Fibroblast of lung (primary cell): ENCODE data around the gene JPT1. TPM values are rescaled to one million over a fixed set of nuclear protein-coding genes. Genes with fewer than 3 reads are reported as not detected.
A peak's percentile ranks its signal among the peaks of the same experiment; 100 is the strongest.

Experiments used
- DNase-seq, 2 donors: peaks; one replicate each; pipeline versions ENCODE4 v3.0.0 to v3.0.0-alpha.2; 2010; ENCODE audit warnings: low read depth in 2 of 2
- H2AFZ ChIP-seq: 2 replicates; pipeline ENCODE4 v1.5.1; 2012; ENCODE audit warnings: low read length, control low read depth, inconsistent platforms
- H3K27ac ChIP-seq: 2 replicates; pipeline ENCODE4 v1.5.1; 2011; ENCODE audit warnings: low read length, control low read depth; ENCODE audit not compliant: insufficient read depth
- H3K27me3 ChIP-seq: 2 replicates; pipeline ENCODE4 v1.5.1; 2011; ENCODE audit warnings: mild to moderate bottlenecking, low read length; ENCODE audit not compliant: control insufficient read depth, insufficient read depth
- H3K36me3 ChIP-seq: 2 replicates; pipeline ENCODE4 v1.5.1; 2011; ENCODE audit warnings: low read length; ENCODE audit not compliant: control insufficient read depth, insufficient read depth
- H3K4me1 ChIP-seq: 2 replicates; pipeline ENCODE4 v1.5.1; 2011; ENCODE audit warnings: low read length; ENCODE audit not compliant: control insufficient read depth, insufficient read depth; ENCODE audit errors: extremely low read depth
- H3K4me2 ChIP-seq: 2 replicates; pipeline ENCODE4 v1.5.1; 2011; ENCODE audit warnings: low read length, control low read depth; ENCODE audit not compliant: insufficient read depth; ENCODE audit errors: extremely low read depth
- H3K4me3 ChIP-seq, 4 experiments: fragments of 200-600 bp in 1 of 4; sonication (generic) in 1 of 4; replicated peaks in 1 of 4; 2 replicates each; pipeline ENCODE4 v1.5.1; 2011 to 2016; ENCODE audit warnings: low read length in 4 of 4, low read depth in 3 of 4, mild to moderate bottlenecking in 3 of 4, control low read depth in 2 of 4, inconsistent platforms in 1 of 4, mixed read lengths in 1 of 4; ENCODE audit not compliant: insufficient read depth in 1 of 4; ENCODE audit errors: control extremely low read depth in 1 of 4
- H3K79me2 ChIP-seq: 2 replicates; pipeline ENCODE4 v1.5.1; 2012; ENCODE audit warnings: mild to moderate bottlenecking, low read length, inconsistent platforms; ENCODE audit not compliant: control insufficient read depth, insufficient read depth
- H3K9ac ChIP-seq: 2 replicates; pipeline ENCODE4 v1.5.1; 2011; ENCODE audit warnings: mild to moderate bottlenecking, low read length, control low read depth; ENCODE audit not compliant: insufficient read depth
- H3K9me3 ChIP-seq: 2 replicates; pipeline ENCODE4 v1.5.1; 2012; ENCODE audit warnings: low read depth, low read length; ENCODE audit not compliant: control insufficient read depth, insufficient read depth
- H4K20me1 ChIP-seq: 2 replicates; pipeline ENCODE4 v1.5.1; 2011; ENCODE audit warnings: low read length; ENCODE audit not compliant: control insufficient read depth, insufficient read depth; ENCODE audit errors: extremely low read depth
- EZH2 ChIP-seq: IDR thresholded peaks from 2 replicates; pipeline ENCODE4 v1.5.1; 2012; ENCODE audit warnings: low read length, control low read depth, mild to moderate bottlenecking; ENCODE audit errors: missing control alignments
- polyA plus RNA-seq, 2 donors: library from polyadenylated mRNA; depleted of rRNA in 1 of 2; stranded (reverse) in 1 of 2; unstranded in 1 of 2; fragments of >200 nt; gene quantifications; 2 replicates each; pipeline ENCODE4 v1.2.1, GENCODE V29; 2011 to 2012; ENCODE audit warnings: missing spikeins in 1 of 2
- total RNA-seq: library from RNA; depleted of rRNA; stranded (reverse); fragments of >200 nt; gene quantifications from 2 replicates; pipeline ENCODE4 v1.2.1, GENCODE V29; 2014
- TF ChIP-seq, protein P1 (sequence below), 2 donors: IDR thresholded peaks in 1 of 2; conservative IDR thresholded peaks in 1 of 2; 1 replicate in 1 of 2; 2 replicates in 1 of 2; pipeline ENCODE4 v1.5.1; 2011 to 2012; ENCODE audit warnings: low read length in 2 of 2, control low read depth in 1 of 2, inconsistent platforms in 1 of 2, low read depth in 1 of 2, mild to moderate bottlenecking in 1 of 2

JPT1 gene
- total and polyA plus RNA-seq, 2 donors (not counting 1 experiment from before 2014, with no cell fraction given) = 78.8 to 142 TPM

GRCh38 chr17:75090871-75091854 lies 63.1 kb downstream of the JPT1 start:
- Histone ChIP-seq H3K79me2 (no peaks in the 10 kb centered on the region), H3K36me3 (no peaks in the 10 kb centered on the region), H2AFZ (no peak overlapping the region), H3K27me3 (no peaks in the 10 kb centered on the region), H3K4me1 (peaks cover 20% of the 10 kb centered on the region), H4K20me1 (no peaks in the 10 kb centered on the region), H3K4me2 (no peak overlapping the region), H3K4me3 (no peak overlapping the region), H3K27ac (no peak overlapping the region), H3K9ac (no peak overlapping the region), H3K9me3 (no peaks in the 10 kb centered on the region)
- no peak for DNase-seq
- no peak for TF ChIP-seq EZH2
- TF ChIP-seq, protein P1, sequence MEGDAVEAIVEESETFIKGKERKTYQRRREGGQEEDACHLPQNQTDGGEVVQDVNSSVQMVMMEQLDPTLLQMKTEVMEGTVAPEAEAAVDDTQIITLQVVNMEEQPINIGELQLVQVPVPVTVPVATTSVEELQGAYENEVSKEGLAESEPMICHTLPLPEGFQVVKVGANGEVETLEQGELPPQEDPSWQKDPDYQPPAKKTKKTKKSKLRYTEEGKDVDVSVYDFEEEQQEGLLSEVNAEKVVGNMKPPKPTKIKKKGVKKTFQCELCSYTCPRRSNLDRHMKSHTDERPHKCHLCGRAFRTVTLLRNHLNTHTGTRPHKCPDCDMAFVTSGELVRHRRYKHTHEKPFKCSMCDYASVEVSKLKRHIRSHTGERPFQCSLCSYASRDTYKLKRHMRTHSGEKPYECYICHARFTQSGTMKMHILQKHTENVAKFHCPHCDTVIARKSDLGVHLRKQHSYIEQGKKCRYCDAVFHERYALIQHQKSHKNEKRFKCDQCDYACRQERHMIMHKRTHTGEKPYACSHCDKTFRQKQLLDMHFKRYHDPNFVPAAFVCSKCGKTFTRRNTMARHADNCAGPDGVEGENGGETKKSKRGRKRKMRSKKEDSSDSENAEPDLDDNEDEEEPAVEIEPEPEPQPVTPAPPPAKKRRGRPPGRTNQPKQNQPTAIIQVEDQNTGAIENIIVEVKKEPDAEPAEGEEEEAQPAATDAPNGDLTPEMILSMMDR (conservative IDR thresholded peaks at IDR 0.05 in 1 of 2, IDR thresholded peaks at IDR 0.05 in 1 of 2; ENCODE audit: low read depth in 1 of 2, low read length in 2 of 2) = no peak

DNA sequence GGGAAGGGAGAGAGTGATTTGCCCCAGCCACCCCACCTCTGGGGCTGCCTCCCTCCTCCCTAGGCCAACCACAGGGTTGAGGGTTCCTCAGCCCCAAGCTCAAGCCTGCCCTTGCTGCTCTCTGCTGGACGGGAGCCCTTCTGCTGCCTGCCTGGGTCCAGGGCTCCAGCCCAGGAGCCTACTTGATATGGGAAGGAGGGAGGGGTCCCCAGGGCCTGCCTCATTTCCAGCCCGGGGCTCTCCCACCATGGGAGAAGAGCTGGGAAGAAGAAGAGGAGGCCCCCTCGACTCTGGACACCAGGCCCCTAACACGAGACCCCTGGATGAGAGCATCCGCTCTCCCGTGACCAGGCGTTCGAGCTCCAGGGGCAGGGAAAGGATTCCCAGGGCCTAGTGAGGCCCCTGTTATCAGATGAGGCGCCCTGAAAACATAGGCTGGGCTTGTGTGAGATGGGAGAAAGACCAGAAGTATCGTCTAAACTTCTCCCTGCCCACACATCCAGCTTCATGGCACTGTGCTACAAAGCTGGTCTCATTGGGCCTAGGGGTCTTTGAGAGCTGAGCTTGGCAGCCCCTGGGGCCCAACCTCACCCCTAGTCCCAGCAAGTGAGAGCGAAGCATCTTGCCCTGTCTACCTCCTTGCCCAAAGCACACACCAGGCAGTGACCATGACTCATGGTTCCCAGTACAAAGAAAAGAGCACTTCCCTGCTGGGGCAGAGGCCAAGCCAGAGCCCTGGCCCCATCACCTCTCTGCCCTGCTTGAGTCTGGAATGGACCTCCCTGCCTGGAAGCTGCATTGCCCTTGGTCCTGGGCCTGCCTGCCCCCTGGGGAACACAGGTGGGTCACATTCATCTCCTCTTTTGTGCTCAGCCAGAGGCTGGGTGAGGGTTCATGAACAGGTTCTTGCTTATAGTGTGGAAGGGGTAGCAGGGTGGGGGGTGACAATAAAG lies 65.6 kb downstream of the JPT1 start:
- no peaks in the 10 kb centered on the region for H4K20me1 ChIP-seq
- DNase-seq = peak in 1 of 2 donors; percentile 36
- H2AFZ ChIP-seq = peak overlapping the region; percentile 48

More for the DNA sequence above, 65.6 kb downstream of the JPT1 start:
- Histone ChIP-seq H3K9ac (no peak overlapping the region), H3K4me1 (peaks cover 21% of the 10 kb centered on the region), H3K36me3 (no peaks in the 10 kb centered on the region), H3K27ac (no peak overlapping the region), H3K4me3 (peak overlapping the region; percentile 26 to 60 (median 32)), H3K9me3 (no peaks in the 10 kb centered on the region), H3K27me3 (no peaks in the 10 kb centered on the region), H3K79me2 (no peaks in the 10 kb centered on the region), H3K4me2 (peak overlapping the region; percentile 80)
- TF ChIP-seq EZH2 = no peak
- TF ChIP-seq, protein P1 (conservative IDR thresholded peaks at IDR 0.05 in 1 of 2, IDR thresholded peaks at IDR 0.05 in 1 of 2; ENCODE audit: low read depth in 1 of 2, low read length in 2 of 2) = no peak
